ENCODE results near the gene MRPL42. TPM values are rescaled to one million over a fixed set of nuclear protein-coding genes. Genes with fewer than 3 reads are reported as not detected.

Gene MRPL42
- total and polyA plus RNA-seq, 2 of the 4 experiments (the other 2 are of a cell fraction): 64.2 to 90.7 TPM

DNA sequence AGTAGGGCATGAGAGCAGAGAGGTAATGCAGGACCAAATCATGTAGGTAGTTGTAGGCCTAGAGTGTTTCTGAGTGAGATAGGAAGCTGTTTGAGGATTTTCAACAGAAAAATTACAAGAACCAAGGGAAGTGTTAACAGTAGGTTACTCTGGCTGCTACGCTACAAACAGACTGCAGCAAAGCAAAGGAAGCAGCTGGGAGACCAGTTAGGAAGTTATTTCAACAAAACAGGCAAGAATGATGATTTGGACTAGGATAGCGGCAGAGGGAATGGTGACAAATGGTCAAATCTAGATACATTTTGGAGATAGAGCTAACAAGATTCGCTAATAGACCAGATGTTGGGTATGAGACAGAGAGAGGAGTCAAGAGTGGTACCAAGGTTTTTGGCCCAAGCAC is 26.8 kb downstream of the MRPL42 start:
- Histone ChIP-seq H3K23ac (ENCODE audit: low read depth, low read length) (no peak overlapping the region), H3K56ac (ENCODE audit: extremely low read depth, insufficient read depth, low read length) (no peak overlapping the region), H2BK120ac (ENCODE audit: low read depth, low read length) (no peak overlapping the region), H3K27me3 (ENCODE audit: control insufficient read depth, insufficient read depth, low read length) (no peaks in the 10 kb centered on the region), H2AK5ac (ENCODE audit: low read depth, low read length) (no peak overlapping the region), H2AK9ac (replicated peaks; ENCODE audit: low read depth, low read length, poor library complexity) (no peak overlapping the region), H3K79me1 (ENCODE audit: low read depth in 1 of 2, low read length in 2 of 2) (peaks cover 6 to 18% of the 10 kb centered on the region in 2 experiments; a peak in 3 of 4 replicates), H2BK15ac (ENCODE audit: low read depth, low read length) (no peak overlapping the region), H3K9ac (ENCODE audit: low read depth, low read length) (no peak overlapping the region), H3K4me2 (ENCODE audit: low read depth, low read length) (no peak overlapping the region), H4K91ac (ENCODE audit: insufficient read depth, low read depth, low read length) (no peak overlapping the region), H3K36me3 (ENCODE audit: control insufficient read depth, insufficient read depth, low read length) (peaks cover 14% of the 10 kb centered on the region), H3K4me3 (ENCODE audit: insufficient read depth, low read depth, low read length) (no peak overlapping the region), H4K8ac (ENCODE audit: low read depth in 2 of 2, low read length in 2 of 2) (no peak overlapping the region), H4K20me1 (ENCODE audit: insufficient read depth, low read length) (no peaks in the 10 kb centered on the region), H3K18ac (ENCODE audit: low read depth, low read length) (no peak overlapping the region), H3K9me1 (ENCODE audit: insufficient read depth, low read length) (no peaks in the 10 kb centered on the region), H2AFZ (replicated peaks; ENCODE audit: low read length, poor library complexity) (no peak overlapping the region), H3K27ac (ENCODE audit: insufficient read depth, low read length) (no peak overlapping the region), H3K14ac (replicated peaks; ENCODE audit: low read depth, low read length) (no peak overlapping the region), H3K4ac (ENCODE audit: low read depth, low read length) (no peak overlapping the region), H2BK20ac (ENCODE audit: low read depth, low read length) (no peak overlapping the region), H3K9me3 (ENCODE audit: control insufficient read depth, insufficient read depth, low read length) (no peaks in the 10 kb centered on the region), H2BK5ac (ENCODE audit: low read depth, low read length, poor library complexity, severe bottlenecking) (no peak overlapping the region), H3K4me1 (ENCODE audit: control insufficient read depth, insufficient read depth, low read length) (no peaks in the 10 kb centered on the region), H4K5ac (ENCODE audit: low read depth, low read length) (no peak overlapping the region)
- ATAC-seq (ENCODE audit: low read depth) (no peak), DNase-seq (no peak)
- ChIA-PET CTCF (interaction anchor here (0.6 kb wide), 2 partner anchors 9 to 506 kb away, joined by 3 read pairs; no protein-coding TSS in a partner anchor), POLR2A (ENCODE audit: unreplicated experiment) (no interaction called here)
- dilution Hi-C loops (cut with HindIII; ENCODE audit: low sequenced_read_pairs, unreplicated experiment) (no loop called here), intact Hi-C loops (cut with micrococcal nuclease) (no loop called here), in situ Hi-C loops (cut with MboI; ENCODE audit: low sequenced_read_pairs) (no loop called here)
- no TSS peak for BruUV-seq (replicated peaks)
- 100% methylated on average over 2 of the region's 3 CpGs; no CpG with 5 or more reads in 1 of the 2 experiments for WGBS, 2 experiments (ENCODE audit: extremely low coverage in 2 of 2, insufficient read length in 1 of 2)
- no peak for TF ChIP-seq FOS (IDR thresholded peaks at IDR 0.05; ENCODE audit: low read depth, low read length)
- no peak for TF ChIP-seq CHD1 (IDR thresholded peaks at IDR 0.05; ENCODE audit: low read depth, low read length)
- TF ChIP-seq BHLHE40 (IDR thresholded peaks at IDR 0.05; ENCODE audit: low read depth, low read length): no peak
- TF ChIP-seq POLR2A (IDR thresholded peaks at IDR 0.05; ENCODE audit: low read depth, low read length): no peak
- no peak for TF ChIP-seq MAZ (IDR thresholded peaks at IDR 0.05; ENCODE audit: borderline replicate concordance, low read depth, low read length)
- TF ChIP-seq, protein P1, sequence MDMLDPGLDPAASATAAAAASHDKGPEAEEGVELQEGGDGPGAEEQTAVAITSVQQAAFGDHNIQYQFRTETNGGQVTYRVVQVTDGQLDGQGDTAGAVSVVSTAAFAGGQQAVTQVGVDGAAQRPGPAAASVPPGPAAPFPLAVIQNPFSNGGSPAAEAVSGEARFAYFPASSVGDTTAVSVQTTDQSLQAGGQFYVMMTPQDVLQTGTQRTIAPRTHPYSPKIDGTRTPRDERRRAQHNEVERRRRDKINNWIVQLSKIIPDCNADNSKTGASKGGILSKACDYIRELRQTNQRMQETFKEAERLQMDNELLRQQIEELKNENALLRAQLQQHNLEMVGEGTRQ (IDR thresholded peaks at IDR 0.05; ENCODE audit: low read depth, low read length): no peak
- TF ChIP-seq SMC3 (IDR thresholded peaks at IDR 0.05; ENCODE audit: low read depth, low read length): no peak
- TF ChIP-seq MXI1 (IDR thresholded peaks at IDR 0.05; ENCODE audit: borderline replicate concordance, low read depth, low read length): no peak
- TF ChIP-seq MAFK (IDR thresholded peaks at IDR 0.05; ENCODE audit: low read depth, low read length): no peak
- no peak for TF ChIP-seq RFX5 (IDR thresholded peaks at IDR 0.05; ENCODE audit: low read depth, low read length)
- TF ChIP-seq NFE2L2 (IDR thresholded peaks at IDR 0.05; ENCODE audit: low read depth, low read length): no peak
